ENCODE measurements around the gene FCHSD2.
"Not testable (repeated sequence)": the region's sequence is repeated elsewhere in the genome, so short reads cannot be mapped to it uniquely, and the experiment has no call there.

DNA sequence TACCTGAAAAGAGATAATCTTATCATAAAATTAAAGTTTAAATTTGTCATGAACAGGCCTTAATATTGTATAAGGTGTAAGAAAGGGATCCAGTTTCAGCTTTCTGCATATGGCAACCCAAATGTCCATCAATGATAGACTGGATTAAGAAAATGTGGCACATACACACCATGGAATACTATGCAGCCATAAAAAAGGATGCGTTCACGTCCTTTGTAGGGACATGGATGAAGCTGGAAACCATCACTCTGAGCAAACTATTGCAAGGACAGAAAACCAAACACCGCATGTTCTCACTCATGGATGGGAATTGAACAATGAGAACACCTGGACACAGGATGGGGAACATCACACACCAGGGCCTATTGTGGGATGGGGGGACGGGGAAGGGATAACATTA is 18.2 kb downstream of the FCHSD2 start:
- not testable (repeated sequence) for TF ChIP-seq CTCF (IDR thresholded peaks at IDR 0.05; ENCODE audit: low read length); EZH2 (IDR thresholded peaks at IDR 0.05; ENCODE audit: borderline replicate concordance, low read length)

Measured in OCI-LY1 (cell line).